Nucleus accumbens (tissue), 56 donors: ENCODE measurements around the gene KAT5.
"Not testable (repeated sequence)": the region's sequence is repeated elsewhere in the genome, so short reads cannot be mapped to it uniquely, and the experiment has no call there.

ENCODE experiments used
- DNase-seq, 56 donors: peaks; one replicate each; lab custom pipeline; 2025; lab: John Stamatoyannopoulos, UW

Gene KAT5

GRCh38 chr11:65711785-65712632 is at the start of gene KAT5:
Gene KAT5 (plus strand): TSS chr11:65712252. CDS start chr11:65712268, 16 bp downstream.
- DNase-seq, result peak; percentile 78 to 100 (median 98)

DNA sequence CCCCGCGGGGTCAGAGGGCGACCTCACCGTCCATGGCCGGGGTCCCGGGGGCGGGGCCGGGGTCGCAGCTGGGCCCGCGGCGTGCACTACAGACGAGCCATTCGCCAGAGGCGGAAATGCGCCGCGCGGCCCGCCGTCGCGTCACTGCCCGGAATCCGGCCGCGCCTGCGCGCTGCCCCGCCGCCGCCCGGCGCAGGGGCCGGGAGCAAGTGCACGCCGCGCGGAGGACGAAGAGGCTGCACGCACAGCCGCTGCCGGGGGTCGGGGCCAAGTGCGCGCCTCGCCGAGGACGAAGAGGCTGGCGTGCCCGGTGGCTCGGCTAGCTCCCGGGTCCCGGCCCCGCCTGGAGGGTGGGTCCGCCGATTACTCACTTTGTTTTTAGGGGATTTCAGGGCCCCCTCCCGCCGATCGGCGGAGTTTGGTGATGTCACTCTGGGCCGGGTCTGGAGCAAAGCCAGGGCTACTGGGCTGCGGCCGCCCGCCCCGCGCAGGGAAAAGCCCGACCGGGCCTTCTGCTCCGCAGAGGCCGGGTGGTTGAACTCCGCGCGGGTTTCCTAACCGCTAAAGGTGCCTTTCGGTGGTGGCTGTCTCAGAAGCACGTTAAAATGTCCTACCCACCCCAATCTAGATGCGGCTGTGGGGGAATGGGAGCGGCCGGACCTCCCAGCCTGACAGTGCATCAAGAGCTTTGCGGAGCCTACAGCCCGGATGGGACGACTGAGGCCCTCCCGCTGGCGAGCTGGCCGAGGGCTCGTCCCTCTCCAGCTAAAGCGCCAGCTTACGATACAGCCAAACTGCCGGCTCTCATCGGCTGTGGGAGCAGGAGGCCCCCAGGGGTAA is 49.0 kb upstream of the KAT5 start, which contains the start of gene RELA:
TSS of gene RELA (minus strand) at position 118 of the 840 bp plus-strand sequence. CDS start at position 34, 84 bp downstream.
- peak in 55 of 56 donors; percentile 65 to 100 (median 91) for DNase-seq

- DNase-seq, result peak in 38 of 56 donors; percentile 27 to 83 (median 69)
These were observed 48.3 kb upstream of the KAT5 start for GRCh38 chr11:65663639-65664200.

- DNase-seq, result no peak
These were observed 39.7 kb upstream of the KAT5 start for GRCh38 chr11:65672180-65672860.

DNA sequence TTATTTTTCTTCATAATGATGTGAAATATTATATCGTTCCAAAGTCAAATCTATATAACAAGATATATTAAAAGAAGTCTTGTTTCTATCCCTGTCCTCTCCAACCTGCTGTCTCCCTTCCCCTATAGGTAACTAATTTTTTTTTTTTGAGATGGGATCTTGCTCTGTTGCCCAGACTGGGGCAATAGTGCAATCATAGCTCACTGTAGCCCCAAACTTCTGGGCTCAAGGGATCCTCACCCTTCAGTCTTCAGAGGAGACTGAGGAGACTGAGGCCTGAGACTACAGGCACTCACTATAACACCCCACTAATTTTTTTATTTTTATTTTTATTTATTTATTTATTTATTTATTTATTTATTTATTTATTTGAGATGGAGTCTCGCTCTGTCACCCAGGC is 39.1 kb upstream of the KAT5 start:
- no peak for DNase-seq

DNA sequence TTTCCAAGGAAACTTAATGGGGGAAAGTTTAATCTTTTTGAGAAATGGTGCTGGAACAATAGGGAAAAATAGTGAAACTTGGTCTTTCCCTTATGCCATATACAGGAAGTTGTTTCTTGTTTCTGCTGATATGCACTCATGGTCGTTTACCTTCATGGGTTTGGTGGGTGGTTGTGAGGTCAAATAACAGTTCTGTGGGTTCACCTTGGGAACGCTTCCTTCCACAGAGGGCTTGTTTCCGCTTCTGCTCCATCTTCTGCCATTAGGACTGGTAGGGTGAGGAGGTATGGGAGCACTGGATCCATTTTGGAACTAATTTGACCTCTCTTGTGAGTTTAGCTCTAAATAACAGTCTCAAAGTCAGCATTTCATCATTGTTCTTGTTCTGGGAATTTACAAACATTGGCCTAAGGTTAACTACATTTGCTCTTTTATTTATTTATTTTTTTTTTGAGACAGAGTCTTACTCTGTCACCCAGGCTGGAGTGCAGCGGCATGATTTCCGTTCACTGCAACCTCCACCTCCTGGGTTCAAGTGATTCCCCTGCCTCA is 31.8 kb upstream of the KAT5 start:
- DNase-seq, result no peak

GRCh38 chr11:65683480-65683879 is 28.6 kb upstream of the KAT5 start:
- DNase-seq, result not testable (repeated sequence)

DNA sequence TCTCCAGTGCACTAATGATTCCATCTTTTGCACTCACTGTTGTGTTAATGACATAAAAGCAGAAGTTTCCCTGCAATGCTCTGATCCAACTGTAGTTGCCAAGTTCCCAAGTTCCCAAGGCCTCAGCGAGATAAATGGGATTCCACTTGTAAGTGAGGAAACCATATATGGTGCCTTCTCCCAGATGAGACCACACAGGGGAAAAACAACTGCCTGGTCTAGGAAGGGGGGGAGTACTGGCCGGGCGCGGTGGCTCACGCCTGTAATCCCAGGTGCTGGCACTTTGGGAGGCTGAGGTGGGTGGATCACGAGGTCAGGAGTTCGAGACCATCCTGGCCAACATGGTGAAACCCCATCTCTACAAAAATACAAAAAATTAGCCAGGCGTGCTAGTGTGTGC is 26.1 kb upstream of the KAT5 start:
- DNase-seq, result no peak

DNA sequence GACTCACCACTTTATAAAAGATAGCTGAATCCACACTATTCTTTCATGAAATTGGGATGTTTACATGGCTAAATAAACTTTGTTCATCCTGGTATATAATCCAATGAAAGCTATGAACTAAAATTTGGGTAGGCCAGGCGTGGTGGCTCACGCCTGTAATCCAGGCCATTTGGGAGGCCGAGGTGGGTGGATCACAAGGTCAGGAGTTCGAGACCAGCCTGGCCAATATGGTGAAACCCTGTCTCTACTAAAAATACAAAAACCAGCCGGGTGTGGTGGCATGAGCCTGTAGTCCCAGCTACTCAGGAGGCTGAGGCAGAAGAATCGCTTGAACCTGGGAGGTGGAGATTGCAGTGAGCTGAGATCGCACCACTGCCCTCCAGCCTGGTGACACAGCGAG is 20.2 kb upstream of the KAT5 start:
- DNase-seq, result not testable (repeated sequence)

- no peak for DNase-seq
These were observed 19.7 kb upstream of the KAT5 start for GRCh38 chr11:65692367-65692766.

DNA sequence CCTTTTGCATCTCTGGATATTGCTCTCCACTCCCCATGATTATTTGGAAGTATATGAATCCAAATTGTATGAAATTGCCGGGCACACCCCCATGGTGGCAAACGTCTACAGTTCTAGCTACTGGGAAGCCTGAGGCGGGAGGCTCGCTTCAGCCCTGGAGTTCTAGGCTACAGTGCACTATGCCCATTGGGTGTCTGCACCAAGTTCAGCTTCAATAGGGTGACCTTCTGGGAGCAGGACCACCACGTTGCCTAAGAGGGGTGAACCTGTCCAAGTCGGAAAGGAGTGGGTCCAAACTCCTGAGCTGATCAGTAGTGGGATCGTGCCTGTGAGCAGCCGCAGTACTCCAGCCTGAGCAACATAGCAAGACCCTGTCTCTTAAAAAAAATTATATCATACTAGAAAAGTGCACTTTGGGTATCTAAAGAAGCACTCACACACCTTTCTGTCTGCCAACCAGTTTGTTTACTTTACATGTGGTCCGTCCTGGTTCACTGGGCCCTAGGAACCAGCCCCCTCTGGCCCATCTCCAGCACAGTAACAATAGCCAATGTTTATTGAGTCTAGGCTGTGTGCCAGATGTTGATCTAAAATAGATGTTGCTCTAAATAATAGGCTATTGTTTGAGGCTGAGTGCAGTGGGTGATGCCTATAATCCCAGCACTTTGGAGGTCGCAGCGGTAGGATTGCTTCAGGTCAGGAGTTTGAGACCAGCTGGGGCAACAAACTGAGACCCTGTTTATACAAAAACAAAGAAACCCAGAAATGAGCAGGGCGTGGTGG is 16.4 kb upstream of the KAT5 start:
- peak in 42 of 56 donors; percentile 8 to 77 (median 43) for DNase-seq

DNA sequence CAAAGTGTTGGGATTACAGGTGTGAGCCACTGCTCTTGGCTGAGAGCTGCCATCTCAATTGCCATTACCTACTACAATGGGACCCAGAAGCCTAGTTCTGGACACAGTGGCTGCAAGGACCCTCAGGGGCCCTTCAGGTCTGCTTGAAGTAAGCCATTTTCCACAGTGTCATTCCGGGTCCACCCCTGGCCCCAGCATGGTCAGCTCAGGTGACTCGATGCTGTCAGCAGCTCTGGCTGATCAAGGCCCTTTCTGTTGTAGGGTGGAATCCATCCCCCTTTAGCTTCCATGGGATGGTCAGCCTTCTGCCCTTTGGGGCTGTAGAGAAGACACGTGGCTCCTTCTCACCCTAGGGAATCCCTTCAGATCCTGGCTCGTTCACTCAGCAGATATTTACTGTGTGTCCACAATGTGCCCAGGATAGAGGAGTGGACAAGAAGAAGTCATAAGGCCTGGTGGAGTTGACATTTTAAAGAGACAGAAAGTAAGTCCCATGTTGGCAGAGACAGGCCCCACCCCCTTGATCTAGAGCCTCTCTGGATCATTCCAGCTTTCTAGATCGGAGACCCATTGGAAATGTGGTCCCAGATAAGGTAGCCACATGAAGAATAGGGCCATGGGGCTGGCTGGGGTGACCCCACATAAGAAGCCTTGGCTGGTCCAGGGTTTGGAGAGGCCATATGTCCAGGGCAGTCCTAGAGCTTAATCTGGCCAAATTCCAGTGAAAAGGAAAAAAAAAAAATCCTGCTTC is 15.1 kb upstream of the KAT5 start:
- no peak for DNase-seq

DNA sequence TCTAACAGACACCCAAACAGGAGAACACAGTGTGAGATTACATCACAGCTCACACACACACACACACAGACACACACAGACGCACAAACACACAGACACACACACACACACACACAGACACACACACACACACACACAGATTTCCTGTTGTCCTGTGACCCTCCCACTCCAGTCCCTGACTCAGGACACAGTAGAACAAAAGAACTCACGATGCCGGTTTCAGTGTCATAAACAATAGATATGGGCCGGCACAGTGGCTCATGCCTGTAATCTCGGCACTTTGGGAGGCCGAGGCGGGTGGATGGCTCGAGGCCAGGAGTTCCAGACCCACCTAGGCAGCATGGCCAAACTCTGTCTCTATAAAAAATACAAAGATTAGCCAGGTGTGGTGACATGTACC is 13.8 kb upstream of the KAT5 start:
- peak in 2 of 56 donors; percentile 22 to 35 for DNase-seq

DNA sequence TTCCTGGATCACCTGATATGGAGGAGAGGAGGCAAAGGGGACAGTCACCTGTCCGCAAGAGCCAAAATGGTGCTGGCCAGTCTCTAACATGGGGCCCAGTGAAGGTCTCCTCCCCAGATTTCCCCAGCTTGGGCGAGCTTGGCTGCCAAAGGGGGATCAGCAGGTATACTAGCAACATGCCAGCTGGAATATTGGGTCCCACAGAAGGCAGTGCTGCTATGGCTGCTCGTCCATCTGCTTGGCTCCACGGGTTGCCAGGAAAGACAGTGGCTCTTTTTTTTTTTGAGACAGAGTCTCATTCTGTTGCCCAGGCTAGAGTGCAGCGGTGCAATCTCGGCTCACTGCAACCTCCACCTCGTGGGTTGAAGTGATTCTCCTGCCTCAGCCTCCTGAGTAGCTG is 12.7 kb upstream of the KAT5 start:
- DNase-seq, result no peak

DNA sequence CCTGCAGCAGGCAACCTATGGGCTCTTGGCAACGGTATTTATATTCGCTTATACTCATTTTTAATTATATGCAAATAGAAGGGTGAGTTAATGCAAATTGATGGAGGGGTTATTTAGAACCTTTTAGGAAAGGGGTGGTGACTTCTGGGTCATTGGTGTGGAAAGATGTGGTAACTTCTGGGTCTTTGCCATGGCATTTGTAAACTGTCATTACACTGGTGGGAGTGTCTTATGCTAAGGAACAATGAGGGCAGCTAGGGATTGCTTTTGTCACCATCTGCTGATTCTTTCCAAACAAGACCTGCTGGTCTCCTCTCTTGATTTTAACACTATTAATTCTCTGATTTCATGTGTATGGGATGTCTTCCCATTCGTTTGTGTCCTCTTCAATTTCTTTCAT is 11.7 kb upstream of the KAT5 start:
- no peak for DNase-seq

GRCh38 chr11:65701686-65702085 is 10.4 kb upstream of the KAT5 start:
- no peak for DNase-seq

DNA sequence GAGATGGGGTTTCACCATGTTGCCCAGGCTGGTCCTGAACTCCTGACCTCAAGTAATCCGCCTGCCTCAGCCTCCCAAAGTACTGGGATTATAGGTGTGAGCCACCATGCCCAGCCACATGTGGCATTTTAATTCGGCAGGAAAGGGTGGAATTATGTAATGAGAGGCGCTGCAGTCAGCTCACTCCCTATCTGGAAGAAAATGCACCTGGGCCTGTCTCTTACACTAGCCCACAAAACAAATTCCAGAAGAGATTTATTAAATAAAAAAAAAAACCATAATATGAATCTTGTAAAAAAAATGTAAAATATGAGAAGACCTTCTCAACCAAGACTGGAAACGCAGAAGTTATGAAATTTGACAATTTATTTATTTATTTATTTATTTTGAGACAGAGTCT is 8.2 kb upstream of the KAT5 start:
- no peak for DNase-seq

DNA sequence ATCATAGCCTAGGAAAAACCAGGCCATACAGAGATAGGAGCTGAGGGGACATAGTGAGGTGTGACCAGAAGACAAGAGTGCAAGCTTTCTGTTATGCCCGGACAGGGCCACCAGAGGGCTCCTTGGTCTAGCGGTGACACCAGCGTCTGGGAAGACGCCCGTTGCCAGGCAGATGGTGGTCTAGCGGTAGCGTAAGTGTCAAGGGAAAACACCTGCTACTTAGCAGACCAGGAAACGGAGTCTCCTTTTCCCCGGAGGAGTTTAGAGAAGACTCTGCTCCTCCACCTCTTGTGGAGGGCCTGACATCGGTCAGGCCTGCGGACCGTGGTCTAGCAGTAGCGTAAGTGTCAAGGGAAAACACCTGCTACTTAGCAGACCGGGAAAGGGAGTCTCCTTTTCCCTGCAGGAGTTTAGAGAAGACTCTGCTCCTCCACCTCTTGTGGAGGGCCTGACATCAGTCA is 5.7 kb upstream of the KAT5 start:
- peak in 40 of 56 donors; percentile 2 to 83 (median 42) for DNase-seq
